DMS114 treated with DMSO at 0.1 percent for 48 hours (cell line): Measurements from ENCODE around the gene HSP90B1.

Source experiments
- DNase-seq: peaks from one replicate; lab custom pipeline; 2025; ENCODE audit not compliant: unreplicated experiment; lab: John Stamatoyannopoulos, UW

The HSP90B1 gene

GRCh38 chr12:103969391-103969790 lies 39.2 kb downstream of the HSP90B1 start:
- no peak for DNase-seq

DNA sequence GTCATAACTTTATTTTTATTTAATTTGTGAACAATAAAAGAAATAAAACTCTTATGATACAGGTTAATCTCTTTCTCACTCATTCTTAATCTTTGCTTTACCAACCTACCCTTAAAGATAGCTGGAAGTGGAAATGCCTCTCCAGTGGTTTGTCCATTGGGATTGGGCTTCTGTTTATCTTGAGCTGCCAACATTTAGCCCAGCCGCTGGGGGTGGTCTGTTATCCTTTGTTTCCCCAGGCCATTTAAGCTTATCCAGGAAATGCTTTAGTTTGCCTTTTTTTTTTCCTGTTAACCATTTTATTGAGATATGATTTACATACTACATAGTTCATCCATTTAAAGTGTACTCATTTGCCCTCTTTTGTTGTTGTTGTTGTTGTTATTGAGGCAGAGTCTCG lies 43.7 kb downstream of the HSP90B1 start:
- no peak for DNase-seq

- DNase-seq, result no peak
Measured at GRCh38 chr12:103975368-103975767, 45.2 kb downstream of the HSP90B1 start.

- DNase-seq, result no peak
Measured at GRCh38 chr12:103978384-103978982, 48.3 kb downstream of the HSP90B1 start.

DNA sequence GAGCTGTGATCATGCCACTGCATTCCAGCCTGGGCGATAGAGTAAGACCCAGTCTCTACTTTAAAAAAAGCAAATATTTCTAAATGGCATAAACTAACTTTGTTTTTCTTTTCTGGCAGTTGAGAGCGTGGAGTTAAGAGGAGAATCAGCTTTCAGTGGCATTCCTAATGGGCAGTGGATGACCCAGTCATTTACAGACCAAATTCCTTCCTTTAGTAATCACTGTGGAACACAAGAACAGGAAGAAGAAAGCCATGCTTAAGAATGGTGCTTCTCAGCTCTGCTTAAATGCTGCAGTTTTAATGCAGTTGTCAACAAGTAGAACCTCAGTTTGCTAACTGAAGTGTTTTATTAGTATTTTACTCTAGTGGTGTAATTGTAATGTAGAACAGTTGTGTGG lies 56.6 kb downstream of the HSP90B1 start:
- no peak for DNase-seq

DNA sequence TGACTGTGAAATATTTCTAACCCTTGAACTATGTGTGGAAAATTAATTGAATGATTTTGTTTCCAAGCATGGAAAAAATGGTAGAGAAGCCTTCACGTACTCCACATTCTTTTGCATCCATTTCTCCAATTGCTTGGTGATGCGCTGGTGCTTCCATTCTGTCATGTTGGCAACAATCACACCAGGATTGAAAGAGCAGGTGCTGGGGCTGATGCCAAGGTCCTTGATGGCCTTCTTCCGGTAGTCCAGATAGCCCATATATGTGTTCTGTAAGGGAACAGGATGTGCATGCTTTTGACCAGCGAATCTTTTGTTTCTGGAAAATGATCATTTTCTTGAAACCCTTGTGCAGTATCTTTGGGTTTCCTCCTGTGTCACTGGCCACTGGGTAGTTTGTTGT lies 64.0 kb downstream of the HSP90B1 start:
- no peak for DNase-seq

- DNase-seq, result no peak
Measured at GRCh38 chr12:103996595-103996994, 66.4 kb downstream of the HSP90B1 start.

DNA sequence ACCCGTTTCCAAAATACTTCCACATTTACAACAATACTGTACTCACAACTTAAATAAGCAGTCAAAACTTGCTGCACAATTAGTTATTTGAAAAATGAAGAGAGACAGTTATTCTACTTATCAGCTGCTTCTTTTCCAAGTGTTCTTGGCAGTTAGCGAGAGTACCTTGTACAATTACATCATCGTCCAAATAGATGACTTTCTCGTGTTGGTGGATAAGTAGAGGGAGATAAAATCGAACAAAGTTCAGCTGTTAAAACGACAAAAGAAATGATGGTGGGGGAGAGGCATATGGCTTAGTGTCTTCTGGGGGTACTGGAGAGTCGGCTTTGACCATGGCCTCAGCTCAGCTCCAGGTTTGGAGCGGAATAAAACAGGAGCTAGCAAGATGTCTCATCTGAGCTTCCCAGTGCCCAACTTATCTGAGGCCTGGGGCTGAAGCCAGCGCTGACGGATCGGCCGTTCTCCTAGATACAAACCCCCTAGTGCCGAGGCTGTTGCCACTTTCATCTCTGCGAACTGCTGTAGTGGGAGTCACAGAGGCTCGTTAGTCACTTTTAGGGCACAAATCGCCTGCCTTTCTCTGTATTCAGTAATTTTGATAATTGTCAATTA lies 67.2 kb downstream of the HSP90B1 start:
- DNase-seq, result no peak
